Retinal pigment epithelial cell (primary cell): ENCODE results near the gene DAAM2.

Source experiments
- DNase-seq: peaks from one replicate; pipeline ENCODE4 v3.0.0-alpha.2; 2010; ENCODE audit warnings: low read depth
- H3K4me3 ChIP-seq: 2 replicates; pipeline ENCODE4 v1.5.1; 2011; ENCODE audit warnings: mild to moderate bottlenecking, low read length, control low read depth, moderate library complexity
- TF ChIP-seq, protein P1 (sequence below): conservative IDR thresholded peaks from 2 replicates; pipeline ENCODE4 v1.5.1; 2011; ENCODE audit warnings: low read depth, low read length, control low read depth, inconsistent platforms

The DAAM2 gene

DNA sequence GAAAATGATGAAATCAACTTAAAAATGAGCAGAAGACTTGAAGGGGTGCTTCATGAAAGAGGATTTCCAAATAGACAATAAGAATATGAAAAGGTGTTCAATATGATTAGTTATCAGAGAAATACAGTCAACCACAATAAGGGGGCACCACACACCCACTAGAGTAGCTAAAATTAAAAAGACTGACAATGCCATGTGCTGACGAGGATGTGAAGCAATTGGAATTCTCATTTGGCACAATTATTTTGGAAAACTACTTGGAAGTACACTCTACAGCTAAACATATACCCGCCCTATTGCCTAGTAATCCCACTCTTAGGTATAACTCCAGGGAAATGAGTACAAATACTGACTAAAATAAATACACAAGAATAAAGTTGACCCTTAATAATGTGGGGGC lies 97.1 kb downstream of the DAAM2 start:
- TF ChIP-seq, protein P1, sequence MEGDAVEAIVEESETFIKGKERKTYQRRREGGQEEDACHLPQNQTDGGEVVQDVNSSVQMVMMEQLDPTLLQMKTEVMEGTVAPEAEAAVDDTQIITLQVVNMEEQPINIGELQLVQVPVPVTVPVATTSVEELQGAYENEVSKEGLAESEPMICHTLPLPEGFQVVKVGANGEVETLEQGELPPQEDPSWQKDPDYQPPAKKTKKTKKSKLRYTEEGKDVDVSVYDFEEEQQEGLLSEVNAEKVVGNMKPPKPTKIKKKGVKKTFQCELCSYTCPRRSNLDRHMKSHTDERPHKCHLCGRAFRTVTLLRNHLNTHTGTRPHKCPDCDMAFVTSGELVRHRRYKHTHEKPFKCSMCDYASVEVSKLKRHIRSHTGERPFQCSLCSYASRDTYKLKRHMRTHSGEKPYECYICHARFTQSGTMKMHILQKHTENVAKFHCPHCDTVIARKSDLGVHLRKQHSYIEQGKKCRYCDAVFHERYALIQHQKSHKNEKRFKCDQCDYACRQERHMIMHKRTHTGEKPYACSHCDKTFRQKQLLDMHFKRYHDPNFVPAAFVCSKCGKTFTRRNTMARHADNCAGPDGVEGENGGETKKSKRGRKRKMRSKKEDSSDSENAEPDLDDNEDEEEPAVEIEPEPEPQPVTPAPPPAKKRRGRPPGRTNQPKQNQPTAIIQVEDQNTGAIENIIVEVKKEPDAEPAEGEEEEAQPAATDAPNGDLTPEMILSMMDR: no peak
- H3K4me3 ChIP-seq: no peak overlapping the region
- no peak for DNase-seq

DNA sequence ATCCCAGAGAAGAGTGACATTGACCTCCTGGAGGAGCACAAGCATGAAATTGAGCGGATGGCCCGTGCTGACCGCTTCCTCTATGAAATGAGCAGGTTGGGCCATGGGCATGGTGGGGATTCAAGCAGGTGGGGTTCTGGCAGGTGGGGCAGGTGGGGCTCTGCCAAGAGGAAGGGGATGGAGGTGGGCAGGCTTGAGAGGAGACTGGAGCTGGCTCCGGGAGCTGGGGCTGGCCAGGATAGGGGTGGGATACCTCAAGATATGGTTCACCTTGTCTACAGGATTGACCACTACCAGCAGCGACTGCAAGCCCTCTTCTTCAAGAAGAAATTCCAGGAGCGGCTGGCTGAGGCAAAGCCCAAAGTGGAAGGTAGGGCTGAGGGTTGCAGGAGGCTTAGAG lies 99.2 kb downstream of the DAAM2 start:
- H3K4me3 ChIP-seq: no peak overlapping the region
- TF ChIP-seq, protein P1: no peak
- DNase-seq: no peak

DNA sequence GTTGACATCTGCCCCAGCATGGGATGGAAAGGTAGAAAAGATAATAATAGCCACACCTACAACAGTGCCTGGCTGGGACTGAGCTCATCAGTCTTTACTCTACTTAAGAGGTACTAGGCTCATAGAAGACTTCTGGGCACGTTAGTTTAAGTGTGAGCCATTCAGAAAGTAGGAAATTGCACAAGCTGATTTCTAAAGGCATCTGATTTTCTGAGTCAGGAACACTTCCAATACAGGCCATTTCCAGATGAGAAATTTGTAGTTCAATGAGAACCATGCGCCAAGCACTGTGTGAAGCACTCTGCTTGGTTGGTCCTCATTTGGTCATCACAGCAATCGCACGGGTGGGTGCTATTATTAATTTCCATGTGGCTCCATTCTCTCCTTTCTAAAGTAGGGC lies 99.8 kb downstream of the DAAM2 start:
- TF ChIP-seq, protein P1: no peak
- no peak overlapping the region for H3K4me3 ChIP-seq
- no peak for DNase-seq

DNA sequence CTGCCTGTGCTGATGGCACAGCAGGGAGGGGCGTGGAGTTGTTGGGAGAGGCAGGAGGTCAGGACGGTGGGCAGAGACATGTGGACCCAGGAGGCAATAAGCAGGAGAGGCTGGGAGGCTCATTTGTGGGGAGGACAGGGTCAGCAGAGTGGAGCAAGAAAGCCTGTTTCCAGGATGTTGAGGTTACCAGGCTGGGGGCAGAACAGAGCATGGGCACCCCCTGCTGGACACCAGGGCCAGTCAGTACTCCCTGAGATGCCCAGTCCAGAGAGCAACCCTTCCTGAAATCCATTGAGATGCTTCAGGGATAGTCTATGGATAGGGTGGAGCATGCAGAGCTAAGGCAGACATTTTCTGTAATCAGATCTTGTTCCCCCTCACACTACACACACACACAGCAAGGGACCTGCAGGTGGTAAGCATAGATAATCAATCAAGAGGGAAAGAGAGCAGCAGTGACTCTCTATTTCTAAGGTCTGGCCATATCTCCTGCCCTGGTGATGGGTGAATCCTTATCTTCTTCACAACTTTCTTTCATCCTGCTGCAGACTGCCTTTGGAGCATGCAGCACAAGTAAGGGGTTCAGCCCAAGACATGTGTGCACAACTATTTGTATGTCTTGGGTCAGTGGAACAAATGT lies 100.4 kb downstream of the DAAM2 start:
- TF ChIP-seq, protein P1: peak; percentile 85
- DNase-seq: no peak

DNA sequence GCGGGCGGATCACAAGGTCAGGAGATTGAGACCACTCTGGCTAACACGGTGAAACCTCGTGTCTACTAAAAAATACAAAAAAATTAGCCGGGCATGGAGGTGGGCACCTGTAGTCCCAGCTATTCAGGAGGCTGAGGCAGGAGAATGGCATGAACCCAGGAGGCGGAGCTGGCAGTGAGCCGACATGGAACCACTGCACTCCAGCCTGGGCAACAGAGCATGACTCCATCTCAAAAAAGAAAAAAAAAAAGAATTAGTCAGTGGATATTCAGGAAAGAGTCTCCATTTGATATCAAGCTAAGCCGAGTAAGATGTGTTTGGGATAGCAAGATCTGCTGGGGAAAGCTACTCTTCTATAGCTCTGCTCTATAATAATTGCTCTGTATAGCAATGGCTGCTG lies 101.1 kb downstream of the DAAM2 start:
- TF ChIP-seq, protein P1: no peak
- no peak for DNase-seq
- no peak overlapping the region for H3K4me3 ChIP-seq

More for the DNA sequence above, 100.4 kb downstream of the DAAM2 start:
- no peak overlapping the region for H3K4me3 ChIP-seq

DNA sequence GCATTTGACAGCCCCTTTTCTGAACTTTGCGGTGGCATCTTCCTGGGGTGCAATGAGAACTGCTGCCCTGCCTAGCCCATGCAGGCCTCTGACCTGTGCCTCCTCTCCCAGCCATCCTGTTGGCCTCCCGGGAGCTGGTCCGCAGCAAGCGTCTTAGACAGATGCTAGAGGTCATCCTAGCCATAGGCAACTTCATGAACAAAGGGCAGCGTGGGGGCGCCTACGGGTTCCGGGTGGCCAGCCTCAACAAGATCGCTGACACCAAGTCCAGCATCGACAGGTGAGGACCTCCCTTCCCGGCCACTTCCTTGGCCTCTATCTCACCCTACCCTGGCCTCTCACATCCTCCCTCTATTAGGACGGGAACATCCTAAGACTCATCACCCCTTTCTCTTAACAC lies 104.5 kb downstream of the DAAM2 start:
- TF ChIP-seq, protein P1: no peak
- no peak for DNase-seq
- no peak overlapping the region for H3K4me3 ChIP-seq

DNA sequence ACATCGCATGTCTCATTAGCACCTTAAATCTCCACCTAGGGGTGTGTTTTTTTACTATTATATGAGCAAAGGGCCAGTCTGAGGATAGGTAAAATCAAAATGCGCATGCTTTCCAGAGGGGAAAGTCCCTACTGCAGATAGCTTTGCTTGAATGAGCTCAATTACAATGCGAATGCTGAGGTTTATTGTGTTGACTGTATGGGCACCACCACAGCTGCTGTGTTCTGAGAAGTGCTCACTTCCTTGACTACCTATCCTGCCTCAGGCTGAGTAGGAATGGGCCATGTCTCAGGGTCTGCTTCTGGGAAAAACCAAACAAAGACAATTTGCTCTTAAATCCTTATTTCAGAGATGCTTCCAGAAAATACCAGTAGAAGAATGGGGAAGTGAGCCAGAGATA lies 105.5 kb downstream of the DAAM2 start:
- TF ChIP-seq, protein P1: no peak
- no peak overlapping the region for H3K4me3 ChIP-seq
- no peak for DNase-seq
